GM04503 (cell line): ENCODE measurements around the gene GABPB2.

Experiments used
- DNase-seq: peaks from one replicate; pipeline ENCODE4 v3.0.0-alpha.2; 2012; ENCODE audit warnings: low read depth

Gene GABPB2

GRCh38 chr1:151070474-151071276, at the start of gene GABPB2:
Gene GABPB2, plus strand, starts transcription at chr1:151070761. Its CDS starts 17,429 bp downstream, at chr1:151088190.
- peak; percentile 85 for DNase-seq

GRCh38 chr1:151024540-151025146, 45.9 kb upstream of the GABPB2 start:
- no peak for DNase-seq

GRCh38 chr1:151026460-151026859, 44.1 kb upstream of the GABPB2 start:
- DNase-seq, result no peak

GRCh38 chr1:151032164-151032563, 38.4 kb upstream of the GABPB2 start:
- no peak for DNase-seq

- DNase-seq, result no peak
These were observed 35.4 kb upstream of the GABPB2 start for GRCh38 chr1:151035167-151035566.

- DNase-seq, result no peak
These were observed 34.2 kb upstream of the GABPB2 start, which contains the start of gene BNIPL for GRCh38 chr1:151036356-151036755. Gene BNIPL, plus strand, starts transcription at chr1:151036586. Its CDS starts 140 bp downstream, at chr1:151036726.

GRCh38 chr1:151037032-151037431, 33.5 kb upstream of the GABPB2 start:
- no peak for DNase-seq

GRCh38 chr1:151039521-151039920, 31.0 kb upstream of the GABPB2 start:
- DNase-seq, result no peak

- no peak for DNase-seq
These were observed 27.4 kb upstream of the GABPB2 start for GRCh38 chr1:151043163-151043562.

GRCh38 chr1:151047591-151047924, 23.0 kb upstream of the GABPB2 start, which contains the start of gene C1orf56:
Gene C1orf56, plus strand, starts transcription at chr1:151047751. Its CDS starts 97 bp downstream, at chr1:151047848.
- no peak for DNase-seq

- DNase-seq, result peak; percentile 21
These were observed 22.5 kb upstream of the GABPB2 start for GRCh38 chr1:151047925-151048644.

GRCh38 chr1:151048645-151049032, 21.9 kb upstream of the GABPB2 start:
- no peak for DNase-seq

- DNase-seq, result no peak
These were observed 21.1 kb upstream of the GABPB2 start for GRCh38 chr1:151049458-151049857.

- DNase-seq, result no peak
These were observed 20.4 kb upstream of the GABPB2 start for GRCh38 chr1:151050051-151050688.

- no peak for DNase-seq
These were observed 19.1 kb upstream of the GABPB2 start for GRCh38 chr1:151051356-151052009.

- DNase-seq, result no peak
These were observed 15.5 kb upstream of the GABPB2 start for GRCh38 chr1:151054971-151055547.

- DNase-seq, result no peak
These were observed 15.0 kb upstream of the GABPB2 start for GRCh38 chr1:151055581-151055980.

- no peak for DNase-seq
These were observed 14.4 kb upstream of the GABPB2 start for GRCh38 chr1:151056149-151056548.

- no peak for DNase-seq
These were observed 11.9 kb upstream of the GABPB2 start for GRCh38 chr1:151058692-151059091.

GRCh38 chr1:151059109-151060006, 11.2 kb upstream of the GABPB2 start, which contains the start of gene CDC42SE1:
Gene CDC42SE1, minus strand, starts transcription at chr1:151059622. Its CDS starts 3,892 bp downstream, at chr1:151055730.
- no peak for DNase-seq
